NCI-H446 treated with DMSO at 0.1 percent for 48 hours (cell line): ENCODE results near the gene PNPT1.

Source experiments
- DNase-seq: peaks from one replicate; lab custom pipeline; 2025; lab: John Stamatoyannopoulos, UW

Gene PNPT1

DNA sequence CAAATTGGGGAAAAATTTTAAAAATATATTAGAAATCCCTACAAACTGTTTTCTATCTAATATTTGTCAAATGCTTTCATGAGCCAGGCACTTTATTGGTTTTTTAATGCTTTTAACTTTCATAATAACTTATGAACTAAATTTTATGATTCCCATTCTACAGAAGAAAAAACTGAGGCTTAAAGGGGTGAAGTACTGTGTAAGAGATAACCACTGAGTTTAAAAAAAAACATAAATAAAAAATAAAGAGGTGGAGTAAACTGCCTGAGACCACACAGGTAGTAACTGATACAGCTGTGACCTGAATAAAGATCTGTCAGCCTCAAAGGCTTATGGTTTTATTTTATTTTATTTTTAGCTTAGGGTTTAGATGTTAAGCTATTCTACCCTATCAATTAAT lies 24.7 kb downstream of the PNPT1 start:
- no peak for DNase-seq

DNA sequence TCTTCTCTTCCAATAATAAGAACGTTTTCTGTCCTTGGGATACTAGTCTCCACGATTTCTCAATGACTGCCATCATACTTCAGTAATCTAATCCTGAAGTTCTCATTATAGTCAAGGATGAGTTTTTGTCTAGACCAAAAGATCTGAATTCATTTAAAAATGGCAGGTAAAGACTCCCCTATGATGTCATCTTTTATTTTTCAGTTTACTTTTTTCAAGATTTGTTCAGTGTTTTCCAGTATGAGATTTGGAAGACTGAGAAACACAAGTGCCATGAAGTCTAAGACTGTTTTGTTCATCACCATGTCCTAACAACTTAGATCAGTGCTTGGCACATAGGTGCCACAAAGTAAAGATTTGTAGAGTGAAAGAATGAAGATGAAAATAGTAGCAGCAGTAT lies 40.4 kb downstream of the PNPT1 start:
- DNase-seq, result no peak

GRCh38 chr2:55649211-55649610 lies 44.4 kb downstream of the PNPT1 start:
- no peak for DNase-seq

GRCh38 chr2:55636831-55637230 lies 56.8 kb downstream of the PNPT1 start:
- DNase-seq, result no peak

GRCh38 chr2:55628931-55629330 lies 64.7 kb downstream of the PNPT1 start:
- no peak for DNase-seq

DNA sequence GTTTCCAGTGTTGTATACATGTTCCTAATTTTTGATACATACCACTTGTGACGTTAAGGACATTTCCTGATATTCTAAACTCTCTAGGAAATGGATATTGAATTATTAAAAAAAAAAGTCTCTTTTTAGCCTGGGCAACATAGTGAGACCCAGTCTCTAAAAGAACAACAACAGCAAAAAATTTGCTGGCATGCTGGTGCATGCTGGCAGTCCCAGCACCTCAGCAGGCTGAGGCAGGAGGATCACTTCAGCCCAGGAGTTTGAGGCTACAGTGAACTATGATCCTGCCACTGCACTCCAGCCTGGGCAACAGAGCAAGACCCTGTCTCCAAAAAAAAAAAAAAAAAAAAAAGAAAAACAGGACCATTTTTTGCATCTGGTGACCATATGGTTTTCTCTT lies 65.7 kb downstream of the PNPT1 start:
- DNase-seq, result no peak

DNA sequence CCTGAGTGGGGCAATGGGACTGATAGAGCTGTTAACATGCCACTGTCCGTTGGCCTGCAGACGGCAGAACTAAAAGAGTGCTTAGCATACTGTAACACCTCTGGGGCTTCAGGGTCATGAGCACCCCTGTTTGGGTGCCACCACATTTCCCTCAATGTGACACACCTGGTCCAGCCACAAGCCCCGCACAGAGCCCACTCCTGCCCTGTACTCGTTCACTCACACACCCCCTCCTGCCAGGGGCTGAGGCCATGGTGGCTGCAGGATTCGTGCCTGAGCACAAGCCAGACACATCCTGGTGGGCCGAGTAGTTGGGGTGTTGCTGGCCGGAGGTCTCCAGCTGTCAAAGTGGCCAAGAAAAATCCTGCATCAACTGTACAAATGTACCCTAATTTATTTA lies 71.8 kb downstream of the PNPT1 start:
- DNase-seq, result no peak

- no peak for DNase-seq
Observed at GRCh38 chr2:55620123-55620779, 73.4 kb downstream of the PNPT1 start.

DNA sequence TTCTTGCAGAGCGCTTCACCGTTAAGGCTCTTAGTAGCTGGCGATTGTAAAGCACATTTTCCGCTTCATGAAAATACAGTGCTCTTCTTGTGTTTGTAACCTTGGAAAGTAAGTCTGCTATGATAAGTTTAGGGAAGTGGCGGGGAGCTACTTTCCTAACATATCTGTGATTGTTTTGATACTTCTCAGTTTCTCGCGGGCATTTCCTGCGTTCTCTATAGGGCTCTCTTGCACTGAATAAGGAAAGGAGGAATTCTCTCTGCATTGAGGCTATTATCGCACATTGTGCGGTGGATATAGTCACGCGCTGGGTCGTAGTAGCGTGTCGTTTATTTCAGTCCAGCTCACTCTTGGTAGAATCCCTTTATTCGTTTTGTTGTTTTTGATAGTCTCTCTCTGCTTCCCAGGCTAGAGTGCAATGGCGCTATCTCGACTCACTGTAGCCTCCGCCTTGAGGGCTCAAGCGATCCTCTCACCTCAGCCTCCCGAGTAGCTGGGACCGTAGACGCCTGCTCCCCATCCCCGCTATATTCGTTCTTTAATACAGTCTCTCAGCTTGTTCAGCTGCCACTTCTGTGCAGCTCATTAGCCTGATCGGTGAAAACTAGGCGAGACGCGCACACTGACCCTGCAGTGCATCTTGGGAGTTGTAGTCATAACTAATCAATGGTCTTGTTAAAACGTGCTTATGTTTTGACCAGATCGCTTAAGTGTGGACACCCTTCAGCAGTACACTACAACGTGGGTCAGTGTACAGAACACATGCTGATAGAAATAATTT lies 75.2 kb downstream of the PNPT1 start:
- DNase-seq, result peak; percentile 33

- DNase-seq, result no peak
Observed at GRCh38 chr2:55618025-55618274, 75.7 kb downstream of the PNPT1 start.

DNA sequence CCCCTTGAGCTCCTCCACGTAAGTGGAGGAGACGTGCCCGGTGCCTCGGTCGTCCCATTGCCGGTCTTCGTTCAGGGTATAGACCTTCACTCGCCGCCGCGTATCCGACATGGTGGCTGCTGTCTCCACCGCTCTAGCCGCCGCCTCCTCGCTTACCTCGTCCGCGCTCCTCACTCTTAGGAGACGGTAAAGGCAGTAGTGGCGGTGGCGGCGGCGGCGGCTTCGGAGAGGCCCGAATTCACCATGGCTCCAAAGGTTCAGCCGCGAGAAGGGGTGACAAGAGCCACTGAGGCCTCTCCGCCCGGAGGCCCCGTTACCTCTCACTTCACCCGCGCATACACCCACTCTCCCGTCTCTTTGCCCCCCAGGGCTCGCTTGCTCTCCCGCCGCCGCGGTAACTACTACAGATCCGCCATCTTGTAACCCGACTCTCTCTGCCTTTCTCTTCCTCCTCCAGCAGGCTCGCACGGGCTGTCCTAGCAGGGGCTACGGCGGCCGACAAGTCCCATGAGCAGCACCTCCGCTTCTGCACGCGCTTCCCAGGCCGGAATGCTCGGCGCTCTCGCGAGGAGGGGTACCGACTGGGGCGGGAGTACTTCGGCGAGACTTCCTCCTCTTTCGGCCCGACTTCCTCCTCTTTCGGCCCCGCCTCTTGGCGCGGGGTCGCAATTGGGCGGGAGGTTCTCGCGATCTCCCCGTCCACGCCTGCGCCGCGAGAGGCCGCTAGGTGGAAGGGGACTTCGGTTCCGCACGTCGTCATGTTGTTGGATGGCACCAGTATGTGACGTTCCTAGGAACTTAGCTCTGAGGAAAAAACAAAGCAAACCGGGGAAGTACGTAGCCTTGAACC lies 76.2 kb downstream of the PNPT1 start, which contains the start of gene PPP4R3B:
Gene PPP4R3B (minus strand): TSS at position 448 of the 850 bp plus-strand sequence. CDS start 337 bp downstream, at position 111.
- peak; percentile 99 for DNase-seq

GRCh38 chr2:55616551-55617174 lies 77.0 kb downstream of the PNPT1 start:
- DNase-seq, result no peak

DNA sequence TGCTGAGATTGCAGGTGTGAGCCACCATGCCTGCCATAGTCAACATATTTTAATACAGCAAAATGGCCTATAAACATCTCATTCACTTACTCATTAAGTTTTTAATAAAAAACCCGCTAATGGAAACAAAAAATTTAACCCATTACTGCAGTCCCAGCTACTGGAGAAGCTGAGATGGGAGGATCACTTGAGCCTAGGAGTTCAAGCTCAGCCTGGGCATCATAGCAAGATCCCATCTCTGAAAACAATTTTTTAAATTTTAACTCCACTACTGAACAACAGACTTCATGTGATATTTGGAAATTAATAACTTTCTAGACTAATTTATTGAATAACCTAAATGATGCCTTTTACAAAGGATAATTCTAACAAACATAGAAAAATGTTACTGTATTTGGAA lies 81.6 kb downstream of the PNPT1 start:
- no peak for DNase-seq

DNA sequence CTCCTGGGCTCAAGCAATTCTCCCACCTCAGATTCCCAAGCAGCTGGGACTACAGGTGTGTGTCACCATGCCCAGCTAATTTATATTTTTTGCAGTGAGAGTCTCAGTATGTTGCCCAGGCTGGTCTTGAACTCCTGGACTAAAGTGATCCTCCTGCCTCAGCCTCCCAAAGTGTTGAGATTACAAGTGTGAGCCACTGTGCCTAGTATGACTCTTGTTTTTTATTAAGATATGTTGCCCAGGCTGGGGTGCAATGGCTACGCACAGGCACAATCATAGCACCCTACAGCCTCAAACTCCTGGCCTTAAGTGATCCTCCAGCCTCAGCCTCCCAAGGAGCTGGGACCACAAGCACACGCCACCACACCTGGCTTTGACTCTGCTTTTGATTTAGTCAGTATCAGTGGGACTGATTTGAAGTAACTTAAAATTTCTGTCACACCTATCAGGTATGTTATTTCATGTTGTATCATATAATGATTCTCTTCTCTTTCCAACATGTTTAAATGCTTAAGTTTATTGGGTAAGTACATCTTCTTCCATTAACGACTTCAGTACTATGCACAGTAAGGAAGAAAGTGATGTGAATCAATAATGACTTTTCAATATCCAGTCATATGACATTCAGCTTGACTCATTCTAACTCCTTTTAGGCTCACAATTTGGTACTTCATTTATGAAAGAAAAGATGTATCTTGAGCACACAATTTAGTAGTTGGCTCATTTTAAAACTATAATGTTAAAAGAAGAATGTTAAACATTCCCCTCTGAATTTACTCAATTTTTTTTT lies 82.5 kb downstream of the PNPT1 start:
- no peak for DNase-seq

DNA sequence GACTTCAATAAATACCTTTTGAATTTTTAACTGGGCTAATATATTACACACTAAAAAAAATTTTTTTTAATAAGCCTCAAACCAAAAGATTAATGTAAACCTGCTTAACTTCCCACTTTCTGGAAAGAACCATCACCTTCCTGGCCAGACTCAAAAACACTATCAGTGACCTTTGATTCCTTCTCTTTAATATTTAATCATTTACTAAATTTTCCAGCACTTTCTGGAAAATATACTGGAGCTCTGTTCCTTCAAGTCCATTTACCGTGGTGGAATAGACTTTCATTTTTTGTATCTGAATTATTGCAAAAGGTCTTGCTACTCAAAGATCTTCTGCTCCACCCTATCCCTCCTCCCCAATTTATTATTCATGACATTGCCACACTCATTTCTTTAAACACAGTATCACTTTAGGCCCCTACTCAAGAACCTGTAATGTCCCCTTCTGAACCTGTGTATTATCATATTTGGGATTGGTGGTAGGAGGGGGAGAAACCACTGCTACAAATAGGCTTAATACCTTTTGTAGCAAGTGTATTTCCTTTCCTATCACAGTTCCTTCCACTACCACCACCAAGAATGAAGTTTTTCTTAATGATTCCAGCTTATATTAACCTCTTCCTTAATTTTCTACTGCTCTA lies 83.6 kb downstream of the PNPT1 start:
- DNase-seq, result no peak

- DNase-seq, result no peak
Observed at GRCh38 chr2:55609193-55609794, 84.3 kb downstream of the PNPT1 start.

GRCh38 chr2:55607717-55608116 lies 85.9 kb downstream of the PNPT1 start:
- no peak for DNase-seq

GRCh38 chr2:55604027-55604565 lies 89.5 kb downstream of the PNPT1 start:
- DNase-seq, result no peak

GRCh38 chr2:55601849-55602248 lies 91.8 kb downstream of the PNPT1 start:
- DNase-seq, result no peak

- no peak for DNase-seq
Observed at GRCh38 chr2:55598056-55598795, 95.4 kb downstream of the PNPT1 start.
